GM19455 (cell line): ENCODE results near the gene BCOR.

ENCODE experiments used
- ATAC-seq: cut with Tn5 transposase; IDR thresholded peaks from one replicate; pipeline ENCODE4 v1.9.1; 2021; ENCODE audit not compliant: unreplicated experiment

Gene BCOR

GRCh38 chrX:40099055-40099958 is 1.5 kb upstream of the BCOR start:
- ATAC-seq = no peak

- ATAC-seq = no peak
Measured at GRCh38 chrX:40098264-40099054, 701 bp upstream of the BCOR start.

DNA sequence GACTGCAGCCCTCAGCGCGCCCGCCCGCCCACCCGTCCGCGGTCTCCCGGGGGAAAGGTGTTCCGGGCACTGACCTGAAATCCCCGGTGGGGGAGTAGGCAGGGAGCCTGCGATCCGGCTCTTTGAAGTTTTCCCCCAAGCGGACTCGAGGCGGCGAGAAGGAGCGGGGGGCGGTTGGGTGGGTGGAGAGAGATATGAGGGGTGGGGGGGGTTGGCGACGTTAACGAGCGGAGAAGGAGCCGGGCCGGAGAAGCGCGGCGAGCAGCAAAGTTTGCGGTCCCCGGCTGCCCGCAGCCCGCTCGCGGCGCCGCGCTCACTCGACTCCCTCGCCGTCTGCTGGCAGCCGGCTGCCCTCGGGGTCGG is 636 bp downstream of the BCOR start:
- ATAC-seq = no peak

GRCh38 chrX:40096395-40097091 is 1.2 kb downstream of the BCOR start:
- ATAC-seq = no peak

DNA sequence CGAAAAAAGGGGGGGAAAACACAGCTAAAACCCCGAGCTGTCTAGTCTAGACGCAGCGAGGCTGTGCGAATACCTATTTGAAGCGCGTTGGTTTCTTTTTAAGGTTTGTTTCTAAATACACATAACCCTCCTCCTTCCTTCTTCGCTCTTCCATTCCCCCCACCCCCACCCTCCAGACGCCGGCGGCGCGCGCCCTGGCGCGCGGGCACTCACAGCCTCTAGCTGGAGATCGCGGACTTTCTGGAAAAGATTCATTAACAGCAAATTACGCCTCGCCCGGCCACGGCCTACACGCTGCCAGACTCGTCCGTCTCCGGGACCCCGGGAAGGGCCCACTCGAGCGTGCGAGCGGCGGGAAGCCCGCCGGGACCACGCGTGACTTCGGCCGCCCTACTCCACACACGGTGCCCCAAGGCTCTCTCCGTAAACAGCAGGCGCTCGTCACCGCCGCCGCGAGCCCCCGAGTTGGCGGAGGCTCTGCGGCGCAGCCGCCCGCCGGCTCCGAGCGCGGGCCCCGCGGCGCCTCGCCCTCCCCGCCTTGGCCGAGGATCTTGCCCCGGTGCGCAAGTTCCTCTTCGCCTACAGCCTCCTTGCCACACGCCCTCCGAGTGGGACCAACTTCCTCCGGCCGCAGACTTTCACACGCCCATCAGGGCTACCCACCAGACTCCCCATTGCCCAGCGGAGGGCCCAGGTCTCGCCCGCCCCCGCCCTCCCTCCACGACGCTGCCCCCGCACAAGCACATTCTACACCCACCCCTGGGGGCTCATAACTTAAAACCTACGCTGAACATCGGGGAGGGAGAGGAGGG is 2.0 kb downstream of the BCOR start:
- no peak for ATAC-seq

DNA sequence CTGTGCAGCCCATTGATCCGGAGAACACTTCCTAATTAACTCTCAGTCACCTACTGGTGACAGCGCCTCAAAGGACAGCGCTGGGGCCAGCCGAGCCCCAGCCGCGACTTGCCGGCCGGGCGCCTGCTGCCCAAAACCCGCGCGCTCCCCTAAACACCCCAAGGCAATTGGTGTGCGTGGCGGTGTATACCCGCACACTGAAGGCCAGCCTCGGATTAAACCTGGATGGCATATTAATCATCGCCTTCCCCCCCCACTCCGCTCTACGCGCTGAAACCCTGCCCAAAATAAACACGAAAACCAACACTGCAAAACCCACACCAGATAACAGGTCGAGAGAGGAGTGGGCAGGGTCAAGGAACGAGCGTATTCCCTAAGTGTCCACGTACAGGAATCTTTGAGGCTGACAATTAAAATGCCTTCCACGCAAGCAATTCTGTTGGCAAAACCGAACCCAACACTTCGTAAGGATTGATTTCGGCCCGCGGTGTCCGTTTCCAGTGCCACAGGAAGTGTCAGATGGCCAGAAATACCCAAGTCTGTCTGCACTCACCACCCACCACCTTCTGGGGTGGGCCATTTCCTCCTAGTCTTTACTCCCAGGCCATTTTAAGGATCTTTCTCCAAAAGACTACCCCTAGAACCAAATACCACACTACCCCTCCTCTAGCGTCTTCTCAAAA is 2.7 kb downstream of the BCOR start:
- ATAC-seq = no peak

DNA sequence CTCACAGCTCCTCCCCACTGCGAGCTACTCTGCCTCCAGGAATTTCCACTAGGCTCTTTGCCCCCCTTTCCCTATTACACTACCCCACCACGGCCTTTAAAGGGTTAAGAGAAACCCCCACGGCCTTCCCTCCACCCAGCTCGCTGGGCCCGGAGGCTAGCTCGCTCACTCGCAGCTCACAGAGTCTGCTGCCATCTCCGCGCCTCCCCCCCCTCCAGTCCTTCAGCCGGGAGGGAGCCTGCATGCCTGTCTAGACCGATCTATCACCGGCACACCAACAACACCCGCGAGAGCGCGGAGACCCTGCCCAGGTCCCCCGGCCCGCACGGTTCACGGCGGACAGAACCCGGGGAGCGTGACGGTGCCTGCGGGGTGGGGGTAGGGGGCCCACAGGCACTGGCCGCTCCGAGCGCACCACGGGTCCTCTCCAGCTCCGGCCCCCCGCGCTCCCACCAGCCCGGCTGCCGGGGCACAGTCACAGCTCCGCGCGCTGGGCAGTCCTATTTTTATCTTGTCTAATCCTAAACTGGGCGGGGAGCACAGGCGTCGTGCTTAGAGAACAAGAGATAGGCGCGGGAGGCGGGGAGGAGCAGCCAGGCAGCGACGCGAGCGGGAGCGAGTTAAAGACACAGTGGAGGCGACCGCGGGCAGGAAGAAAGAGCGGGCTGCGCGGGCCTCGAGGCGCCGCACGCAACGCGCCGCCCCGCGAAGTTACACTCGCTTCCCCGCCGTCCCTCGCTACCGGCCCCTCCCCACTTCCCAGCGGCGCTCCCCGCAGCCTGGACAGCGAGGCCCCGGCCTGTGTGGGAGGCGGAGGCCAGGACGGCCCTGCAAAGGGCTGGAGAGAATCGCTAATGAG is 3.5 kb downstream of the BCOR start:
- ATAC-seq = no peak

GRCh38 chrX:40093586-40093985 is 4.2 kb downstream of the BCOR start:
- ATAC-seq = no peak

- no peak for ATAC-seq
Measured at GRCh38 chrX:40092808-40093435, 4.8 kb downstream of the BCOR start.

- ATAC-seq = no peak
Measured at GRCh38 chrX:40091691-40092421, 5.9 kb downstream of the BCOR start.

GRCh38 chrX:40090961-40091360 is 6.8 kb downstream of the BCOR start:
- ATAC-seq = no peak

GRCh38 chrX:40090050-40090804 is 7.5 kb downstream of the BCOR start:
- no peak for ATAC-seq

DNA sequence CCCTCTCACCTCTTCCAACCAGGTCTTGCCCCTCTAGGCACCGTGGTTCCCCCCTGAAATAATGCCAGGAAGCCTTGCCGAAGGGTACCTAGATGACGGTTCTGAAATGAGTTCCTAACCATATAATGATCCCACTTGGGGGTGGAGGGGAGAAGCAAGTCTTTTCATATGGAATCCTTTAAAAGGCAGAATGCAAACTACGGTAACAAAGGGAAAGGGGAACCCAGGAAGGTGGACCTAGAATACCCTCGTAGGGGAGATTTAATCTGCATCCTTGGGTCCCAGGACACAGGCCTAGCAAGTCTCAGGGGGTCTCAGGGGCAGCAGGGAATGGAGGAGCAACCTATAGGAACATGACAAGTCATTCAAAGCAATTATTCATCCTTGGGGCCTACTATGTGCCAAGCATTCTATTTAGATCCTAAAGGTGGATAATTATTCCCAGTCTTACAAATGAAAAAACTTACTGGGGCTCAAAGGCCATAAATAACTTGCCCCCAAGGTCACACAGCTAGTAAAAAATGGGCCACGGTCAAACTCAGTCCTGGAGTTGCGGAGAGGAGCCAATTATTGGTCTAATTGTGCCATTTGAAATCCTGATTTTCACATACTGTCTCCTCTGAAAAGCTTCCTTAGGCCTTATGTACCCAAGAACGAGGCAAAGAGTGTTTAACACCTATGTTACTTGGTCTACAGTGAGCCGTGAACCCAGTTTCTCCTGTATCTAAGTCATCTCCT is 8.8 kb downstream of the BCOR start:
- ATAC-seq = no peak

- no peak for ATAC-seq
Measured at GRCh38 chrX:40088299-40088625, 9.5 kb downstream of the BCOR start.

GRCh38 chrX:40087425-40088298 is 10.1 kb downstream of the BCOR start:
- no peak for ATAC-seq
